ENCODE results near the gene CLEC1B. TPM values are rescaled to one million over a fixed set of nuclear protein-coding genes. Genes with fewer than 3 reads are reported as not detected.

Gene CLEC1B
- total and polyA plus RNA-seq, 9 of the 15 experiments (the other 6 are each of a cell fraction or from before 2014, with no cell fraction given): not detected

- TF ChIP-seq ZNF407 (IDR thresholded peaks at IDR 0.05; ENCODE audit: low read depth): no peak
- TF ChIP-seq FOXO4 (CRISPR knock-in tag; IDR thresholded peaks at IDR 0.05): no peak
These were observed 18.0 kb upstream of the CLEC1B start (continued) for GRCh38 chr12:10016881-10017280.
